PC-3 (cell line): ENCODE results near the gene GPR156.

Source experiments
- EZH2 ChIP-seq: fragments of 300-600 bp; sonication (generic); IDR thresholded peaks from one replicate; pipeline ENCODE4 v1.6.1; 2017; ENCODE audit warnings: antibody characterized with exemption, mild to moderate bottlenecking, low read length; ENCODE audit not compliant: unreplicated experiment
- EZH2phosphoT487 ChIP-seq: fragments of 300-600 bp; sonication (generic); IDR thresholded peaks from 2 replicates; pipeline ENCODE4 v1.6.1; 2018; ENCODE audit warnings: mild to moderate bottlenecking, antibody characterized with exemption, low read length, borderline replicate concordance
- TF ChIP-seq, protein P1 (sequence below): fragments of 300-600 bp; sonication (generic); conservative IDR thresholded peaks from 2 replicates; pipeline ENCODE4 v1.5.1; 2017; ENCODE audit warnings: antibody characterized with exemption, low read depth, mild to moderate bottlenecking, low read length

DNA sequence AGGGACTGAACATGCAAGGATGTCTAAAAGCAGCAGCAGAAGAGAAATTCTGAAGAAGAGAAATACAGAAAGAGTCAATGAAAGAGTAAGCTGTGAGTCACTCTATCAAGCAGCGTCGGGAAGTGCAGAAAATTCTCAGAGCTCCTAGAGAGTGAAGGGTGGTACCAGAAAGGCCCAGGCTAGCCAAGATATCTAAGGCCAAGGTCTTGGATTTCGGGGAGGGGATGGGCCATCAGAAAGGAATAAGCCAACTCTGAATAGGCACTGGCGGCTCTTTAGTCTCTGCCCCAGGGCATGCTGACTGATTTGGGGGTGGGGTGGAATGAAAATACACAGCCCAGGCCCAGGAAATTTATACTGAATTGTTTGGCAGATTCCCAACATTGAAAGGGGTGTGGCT lies 70.8 kb downstream of the GPR156 start:
- TF ChIP-seq, protein P1, sequence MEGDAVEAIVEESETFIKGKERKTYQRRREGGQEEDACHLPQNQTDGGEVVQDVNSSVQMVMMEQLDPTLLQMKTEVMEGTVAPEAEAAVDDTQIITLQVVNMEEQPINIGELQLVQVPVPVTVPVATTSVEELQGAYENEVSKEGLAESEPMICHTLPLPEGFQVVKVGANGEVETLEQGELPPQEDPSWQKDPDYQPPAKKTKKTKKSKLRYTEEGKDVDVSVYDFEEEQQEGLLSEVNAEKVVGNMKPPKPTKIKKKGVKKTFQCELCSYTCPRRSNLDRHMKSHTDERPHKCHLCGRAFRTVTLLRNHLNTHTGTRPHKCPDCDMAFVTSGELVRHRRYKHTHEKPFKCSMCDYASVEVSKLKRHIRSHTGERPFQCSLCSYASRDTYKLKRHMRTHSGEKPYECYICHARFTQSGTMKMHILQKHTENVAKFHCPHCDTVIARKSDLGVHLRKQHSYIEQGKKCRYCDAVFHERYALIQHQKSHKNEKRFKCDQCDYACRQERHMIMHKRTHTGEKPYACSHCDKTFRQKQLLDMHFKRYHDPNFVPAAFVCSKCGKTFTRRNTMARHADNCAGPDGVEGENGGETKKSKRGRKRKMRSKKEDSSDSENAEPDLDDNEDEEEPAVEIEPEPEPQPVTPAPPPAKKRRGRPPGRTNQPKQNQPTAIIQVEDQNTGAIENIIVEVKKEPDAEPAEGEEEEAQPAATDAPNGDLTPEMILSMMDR, result no peak
- TF ChIP-seq EZH2phosphoT487 (no peak), EZH2 (no peak)
